Right renal cortex interstitium (tissue), 3 donors: ENCODE data around the gene ALDH6A1. TPM values are rescaled to one million over a fixed set of nuclear protein-coding genes. Genes with fewer than 3 reads are reported as not detected.
"Not testable (repeated sequence)": the region's sequence is repeated elsewhere in the genome, so short reads cannot be mapped to it uniquely, and the experiment has no call there.

ENCODE experiments used
- DNase-seq, 3 donors: peaks; one replicate each; pipeline ENCODE4 v3.0.0-alpha.2; 2013; ENCODE audit warnings: low read depth in 3 of 3, low spot score in 2 of 3
- polyA plus RNA-seq, 3 donors: library from polyadenylated mRNA; unstranded; fragments of 120-200 nt; gene quantifications; one replicate each; pipeline ENCODE4 v1.2.1, GENCODE V29; 2013; ENCODE audit not compliant: insufficient read length in 3 of 3

ALDH6A1 gene
- polyA plus RNA-seq: 100 to 1,000 TPM in 2 of 3 donors, 10 to 100 TPM in 1; 98.1 to 124 (median 117) TPM

DNA sequence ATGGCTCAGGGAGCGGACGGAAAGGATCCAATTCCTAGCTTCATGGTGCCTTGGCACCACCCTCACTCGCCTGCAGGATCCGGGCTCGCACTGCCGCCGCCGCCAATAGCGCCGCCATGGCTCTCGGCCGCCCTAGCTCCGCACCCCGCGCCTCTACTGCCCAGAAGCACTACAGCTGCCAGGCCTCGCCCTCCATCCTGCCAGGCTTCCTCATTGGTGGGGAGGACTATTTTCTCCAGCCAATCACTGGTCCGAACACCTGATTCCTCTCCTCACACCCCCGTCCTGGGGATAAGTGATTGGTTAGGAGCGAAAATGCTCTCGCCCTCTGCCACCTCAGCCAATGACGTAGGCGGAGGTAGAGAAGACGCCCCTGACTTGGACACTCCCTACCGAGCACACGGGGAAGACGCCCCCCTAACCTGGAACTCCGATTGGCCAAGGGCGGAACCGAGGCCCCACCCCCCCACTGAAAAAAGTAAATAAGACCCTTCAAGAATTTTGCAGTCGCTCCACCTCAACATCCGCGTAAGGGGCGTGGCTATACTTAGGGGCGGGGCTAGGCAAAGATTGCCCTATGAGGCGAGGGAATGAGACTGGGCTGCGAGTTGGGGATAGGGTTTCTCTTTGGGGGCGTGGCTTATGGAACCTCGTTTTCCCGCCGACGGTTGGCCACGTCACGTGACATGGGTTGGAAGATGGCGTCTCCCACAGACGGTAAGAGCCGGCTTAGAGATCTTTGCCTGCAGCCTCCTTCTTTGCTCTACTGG, at the start of gene ALDH6A1, which contains the start of gene LIN52:
ALDH6A1 (minus strand) TSS at position 177 of the 770 bp plus-strand sequence; CDS start at position 118, 59 bp downstream.
LIN52 (plus strand) TSS at position 680 of the 770 bp plus-strand sequence; CDS start at position 699, 19 bp downstream.
- DNase-seq: peak; percentile 99 to 100 (median 100)

DNA sequence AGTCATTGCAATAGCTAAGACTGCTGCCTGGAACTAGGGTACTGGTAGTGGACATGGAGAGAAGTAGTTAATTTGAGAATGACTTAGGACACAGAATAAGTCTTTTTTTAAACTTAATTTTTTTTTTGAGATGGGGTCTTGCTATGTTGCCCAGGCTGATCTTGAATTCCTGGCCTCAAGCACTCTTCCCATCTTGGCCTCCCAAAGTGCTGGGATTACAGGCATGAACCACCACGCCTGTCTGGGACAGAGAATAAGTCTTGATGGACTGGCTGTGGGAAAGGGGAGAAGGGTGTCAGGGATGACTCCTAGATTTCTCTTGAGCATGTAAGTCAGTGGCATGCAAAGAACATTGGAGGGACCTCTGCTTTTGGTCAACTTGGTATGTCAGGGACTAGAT, 43.4 kb upstream of the ALDH6A1 start:
- DNase-seq: no peak

DNA sequence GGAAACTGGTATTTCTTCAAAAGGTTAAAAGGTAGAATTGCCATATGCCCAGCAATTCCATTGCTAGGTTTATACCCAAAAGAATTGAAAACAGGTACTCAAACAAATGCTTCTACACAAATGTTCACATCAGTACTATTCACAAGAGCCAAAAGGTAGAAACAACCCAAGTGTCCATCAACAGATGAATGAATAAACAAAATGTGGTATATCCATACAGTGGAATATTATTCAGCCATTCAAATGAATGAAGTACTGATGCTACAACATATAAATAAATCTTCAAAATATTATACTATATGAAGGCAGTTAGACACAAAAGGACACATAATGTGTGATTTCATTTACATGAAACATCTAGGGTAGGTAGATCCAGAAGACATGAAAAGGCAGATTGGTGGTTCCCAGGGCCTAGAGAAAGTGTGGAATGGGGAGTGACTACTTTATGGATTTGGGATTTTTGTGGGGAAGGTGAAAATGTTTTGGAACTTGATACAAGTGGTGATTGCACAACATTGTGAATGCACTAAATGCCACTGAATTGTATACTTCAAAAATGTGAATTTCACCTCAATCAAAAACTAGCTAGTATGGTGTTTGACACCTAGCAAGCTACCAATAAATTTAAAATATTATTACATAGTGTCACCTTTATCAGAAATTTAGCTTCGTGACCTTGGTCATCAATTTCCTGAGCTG, 42.2 kb upstream of the ALDH6A1 start:
- DNase-seq: no peak

DNA sequence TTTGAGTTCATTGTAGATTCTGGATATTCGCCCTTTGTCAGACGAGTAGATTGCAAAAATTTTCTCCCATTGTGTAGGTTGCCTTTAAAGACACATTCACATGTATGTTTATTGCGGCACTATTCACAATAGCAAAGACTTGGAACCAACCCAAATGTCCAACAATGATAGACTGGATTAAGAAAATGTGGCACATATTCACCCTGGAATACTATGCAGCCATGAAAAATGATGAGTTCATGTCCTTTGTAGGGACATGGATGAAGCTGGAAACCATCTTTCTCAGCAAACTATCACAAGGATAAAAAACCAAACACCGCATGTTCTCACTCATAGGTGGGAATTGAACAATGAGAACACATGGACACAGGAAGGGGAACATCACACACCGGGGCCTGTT, 41.2 kb upstream of the ALDH6A1 start:
- DNase-seq: not testable (repeated sequence)

DNA sequence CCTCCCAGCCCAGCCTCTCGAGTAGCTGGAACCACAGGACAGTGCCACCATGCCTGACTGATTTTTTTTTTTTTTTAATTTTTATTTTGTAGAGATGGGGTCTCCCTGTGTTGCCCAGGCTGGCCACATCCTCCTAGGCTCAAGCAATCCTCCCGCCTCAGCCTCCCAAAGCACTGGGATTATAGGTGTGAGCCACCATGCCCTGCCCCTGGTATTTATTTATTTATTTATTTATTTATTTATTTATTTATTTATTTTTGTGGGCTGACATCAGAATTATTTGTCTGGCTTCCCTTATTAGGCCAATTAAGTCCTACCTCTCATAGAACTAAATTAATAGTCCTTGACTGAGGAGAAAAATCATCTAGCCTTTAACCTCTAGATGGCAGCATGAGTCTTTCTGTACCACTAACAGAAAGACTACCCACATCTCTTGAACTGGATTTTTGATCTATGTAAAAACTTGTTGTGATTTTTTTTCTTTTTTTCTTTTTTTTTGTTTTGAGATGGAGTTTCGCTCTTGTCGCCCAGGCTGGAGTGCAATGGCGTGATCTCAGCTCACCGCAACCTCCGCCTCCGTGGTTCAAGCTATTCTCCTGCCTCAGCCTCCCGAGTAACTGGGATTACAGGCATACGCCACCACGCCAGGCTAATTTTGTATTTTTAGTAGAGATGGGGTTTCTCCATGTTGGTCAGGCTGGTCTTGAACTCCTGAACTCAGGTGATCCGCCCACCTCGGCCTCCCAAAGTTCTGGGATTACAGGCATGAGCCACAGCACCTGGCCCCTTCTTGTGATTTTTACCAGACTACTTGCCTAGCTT, 27.4 kb upstream of the ALDH6A1 start:
- DNase-seq: peak; percentile 31 to 55 (median 38)

DNA sequence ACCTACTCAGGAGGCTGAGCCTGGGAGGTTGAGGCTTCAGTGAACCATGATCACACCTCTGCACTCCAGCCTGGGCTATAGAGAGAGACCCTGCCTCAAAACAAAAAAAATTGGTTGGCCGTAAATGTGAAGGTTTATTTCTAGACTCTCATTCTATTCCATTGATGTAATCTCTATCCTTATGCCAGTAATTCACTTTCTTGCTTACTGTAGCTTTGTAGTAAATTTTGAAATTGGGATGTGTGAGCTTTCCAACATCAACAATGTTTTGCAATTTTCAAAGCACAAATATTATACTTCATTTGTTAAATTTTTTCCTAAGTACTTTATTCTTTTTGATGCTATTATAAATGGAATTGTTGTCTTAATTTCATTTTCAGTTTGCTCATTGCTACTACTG, 25.1 kb upstream of the ALDH6A1 start:
- no peak for DNase-seq

DNA sequence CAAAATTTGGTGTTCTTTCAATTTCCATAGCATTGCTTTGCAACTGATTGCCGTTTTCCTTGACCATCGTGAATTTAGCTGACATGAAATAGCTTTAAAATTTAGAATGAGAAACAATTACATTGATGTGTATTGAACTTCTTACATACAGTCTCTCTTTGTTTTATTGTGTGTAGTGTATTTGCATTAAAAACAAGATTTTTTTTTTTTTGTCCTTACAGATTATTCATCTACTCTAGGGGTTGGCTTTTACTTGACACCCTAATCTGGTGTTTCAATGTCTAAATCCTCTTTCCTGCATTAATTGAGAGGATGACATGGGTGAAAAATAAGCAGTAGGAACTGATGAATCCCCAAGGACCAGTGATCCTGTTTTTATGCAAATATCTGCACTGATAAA, 21.1 kb upstream of the ALDH6A1 start:
- DNase-seq: no peak

DNA sequence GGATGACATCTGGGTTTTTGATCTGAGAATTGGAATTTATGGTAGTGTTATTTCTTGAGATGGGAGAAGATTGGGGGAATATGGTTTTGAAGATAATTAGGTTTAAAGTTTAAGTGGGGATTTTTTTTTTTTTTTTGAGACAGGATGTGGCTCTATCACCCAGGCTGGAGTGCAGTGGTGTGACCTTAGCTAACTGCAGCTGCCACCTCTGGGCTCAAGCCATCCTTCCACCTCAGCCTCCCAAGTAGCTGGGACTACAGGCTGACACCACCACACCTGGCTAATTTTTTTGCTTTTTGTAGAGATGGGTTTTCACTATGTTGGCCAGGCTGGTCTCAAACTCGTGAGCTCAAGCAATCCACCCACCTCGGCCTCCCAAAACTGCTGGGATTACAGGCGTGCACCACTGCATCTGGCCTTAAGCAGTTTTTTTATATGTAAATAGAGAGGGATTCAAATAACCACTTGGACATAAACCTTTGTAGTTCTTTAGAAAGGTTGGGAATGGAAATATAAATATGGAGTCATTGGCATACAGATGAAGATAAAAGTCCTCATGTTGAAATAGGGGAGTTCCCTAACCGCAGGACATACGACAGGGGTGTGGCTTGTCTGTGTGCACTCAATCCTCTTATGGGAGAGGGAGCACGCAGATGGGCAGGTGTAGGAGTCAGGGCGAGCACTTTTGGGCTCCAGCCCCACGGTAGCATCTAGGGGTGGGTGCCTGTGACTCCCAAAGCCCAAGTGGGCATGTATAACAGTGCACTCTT, 5.2 kb upstream of the ALDH6A1 start:
- DNase-seq: no peak

DNA sequence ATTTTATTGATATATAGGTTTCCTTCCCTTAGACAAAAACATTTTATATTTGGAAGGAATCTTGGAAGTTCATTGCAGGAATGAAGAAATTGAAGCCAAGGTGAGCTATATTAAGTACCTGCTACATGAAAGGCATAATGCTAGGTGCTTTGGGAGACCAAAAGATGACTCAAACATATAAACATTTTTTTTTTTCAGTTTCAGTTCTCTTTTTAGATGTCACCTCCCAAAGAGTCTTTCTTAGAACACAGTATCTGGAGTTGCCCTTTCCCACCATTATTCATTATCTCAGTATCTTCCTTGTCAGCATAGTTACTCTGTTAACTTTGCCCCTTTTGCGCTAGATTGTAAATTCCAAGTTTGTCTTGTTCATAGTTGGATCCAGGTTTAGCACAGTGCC, 1.6 kb upstream of the ALDH6A1 start:
- no peak for DNase-seq

DNA sequence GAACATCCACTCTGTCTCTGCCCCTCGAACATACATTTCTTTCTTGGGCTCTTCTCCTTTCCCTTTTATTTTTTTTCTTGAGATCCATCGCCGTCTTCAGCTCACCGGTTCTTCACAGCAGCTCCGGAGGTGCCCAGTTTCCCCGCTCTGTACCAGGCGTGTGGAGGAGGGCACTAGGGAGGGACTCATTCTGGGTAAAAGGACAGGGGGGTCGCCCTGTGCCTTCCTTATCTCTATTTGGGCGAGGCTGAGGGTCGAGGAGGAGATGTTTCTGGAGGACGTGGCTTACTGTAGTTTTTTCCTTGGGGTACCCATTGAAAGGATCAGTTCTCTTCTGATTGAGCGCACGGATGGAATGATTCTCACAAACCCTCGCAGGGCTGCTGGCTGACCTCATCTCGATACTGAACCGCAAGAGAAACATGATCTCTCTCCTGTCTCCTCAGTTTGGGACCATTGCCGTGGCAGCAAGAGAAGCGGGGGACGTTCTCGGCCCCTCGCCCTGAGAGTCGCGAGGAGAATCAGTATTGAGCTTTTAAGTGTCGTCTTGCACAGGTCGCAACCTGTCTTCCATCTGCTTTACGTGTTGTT, 889 bp upstream of the ALDH6A1 start:
- peak; percentile 10 to 18 (median 17) for DNase-seq

DNA sequence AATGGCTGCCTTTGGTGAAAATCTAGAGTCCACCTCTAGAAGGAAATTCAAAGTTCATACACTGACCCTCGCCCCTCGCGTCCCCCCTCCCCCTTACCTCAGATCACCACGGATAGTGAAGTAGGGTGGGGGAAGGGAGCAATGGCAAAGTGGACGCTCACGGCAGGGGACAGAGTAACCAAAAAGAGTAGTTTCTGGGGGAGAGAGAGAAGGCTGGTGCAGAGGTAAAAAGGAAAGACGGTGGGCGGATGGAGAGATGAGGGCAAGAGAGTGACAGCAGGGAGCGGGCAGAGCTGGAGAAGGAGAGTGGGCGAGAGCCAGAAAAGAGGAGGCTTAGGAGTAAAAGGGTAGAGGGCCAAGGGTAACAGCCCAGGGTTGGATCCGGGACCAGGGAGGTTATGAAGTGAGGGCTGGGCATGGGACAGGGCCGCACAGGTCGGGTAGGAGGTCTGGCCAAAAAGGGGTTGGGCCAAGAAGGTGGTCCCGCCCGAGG, 423 bp downstream of the ALDH6A1 start:
- DNase-seq: peak in 1 of 3 donors; percentile 1

DNA sequence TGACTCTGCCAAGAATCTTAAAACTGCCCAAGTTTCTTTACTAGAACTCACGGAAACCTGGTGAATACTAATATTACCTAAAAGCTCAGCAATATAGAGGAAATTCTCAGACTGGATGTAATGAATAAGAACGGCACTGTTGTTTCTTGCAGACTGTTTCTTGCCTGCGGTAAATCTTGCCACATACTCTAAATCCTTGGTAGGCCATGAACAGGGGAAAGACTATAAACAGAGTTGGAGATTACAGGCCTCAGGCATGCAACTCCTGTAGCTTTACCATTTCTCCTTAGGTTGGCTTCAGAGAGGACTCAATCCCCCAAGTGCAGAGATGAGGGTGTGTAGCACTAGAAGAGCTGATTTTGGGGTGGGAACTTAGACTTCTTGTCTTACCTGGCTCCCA, 1.1 kb downstream of the ALDH6A1 start:
- DNase-seq: no peak

DNA sequence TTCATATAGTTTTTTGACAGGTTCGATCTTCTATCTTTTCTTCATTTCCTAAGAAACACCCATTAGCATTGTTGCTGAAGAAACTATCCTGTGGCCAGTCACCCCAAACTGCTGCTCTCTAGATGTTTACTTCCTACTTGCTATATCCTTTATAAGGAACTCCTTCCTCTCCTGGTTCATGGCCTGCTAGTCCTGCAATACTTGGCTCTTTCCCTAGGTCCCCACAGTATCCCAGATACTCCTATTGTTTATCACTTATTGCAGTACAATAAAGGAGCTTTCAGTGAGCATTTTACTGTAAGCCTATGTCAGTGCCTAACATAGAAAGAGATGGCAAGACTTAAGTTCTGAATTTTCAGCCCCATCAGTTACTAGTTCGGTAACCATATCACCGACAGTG, 2.8 kb downstream of the ALDH6A1 start:
- no peak for DNase-seq

DNA sequence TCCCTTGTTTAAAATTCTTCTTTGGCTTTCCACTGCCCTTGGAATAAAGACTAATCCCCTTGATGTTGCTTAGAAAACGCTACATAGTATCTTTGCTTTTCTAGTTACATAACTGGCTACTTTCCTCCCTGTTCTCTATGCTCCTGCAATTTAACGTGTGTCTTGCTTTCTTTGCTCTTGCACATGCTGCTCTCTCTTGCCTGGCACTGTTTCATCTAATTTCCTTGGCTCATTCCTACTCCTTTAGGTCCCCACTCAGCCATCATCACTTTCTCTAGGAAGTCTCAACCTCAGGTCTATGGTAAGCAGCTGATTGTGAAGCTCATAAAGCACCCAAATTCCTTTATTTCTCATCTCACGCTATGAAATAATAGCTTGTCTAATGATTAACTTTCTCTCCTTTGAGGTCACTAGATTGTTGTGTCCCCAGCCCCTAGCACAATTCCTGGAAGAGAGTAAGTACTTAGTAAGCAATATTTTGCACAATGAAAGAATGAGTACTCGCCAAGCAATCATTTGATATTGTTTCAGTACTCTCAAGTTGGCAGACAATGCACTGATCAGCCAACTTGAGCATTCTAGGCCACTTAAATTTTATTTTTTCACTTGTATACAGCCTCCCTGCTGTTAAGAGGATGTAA, 3.3 kb downstream of the ALDH6A1 start:
- no peak for DNase-seq

DNA sequence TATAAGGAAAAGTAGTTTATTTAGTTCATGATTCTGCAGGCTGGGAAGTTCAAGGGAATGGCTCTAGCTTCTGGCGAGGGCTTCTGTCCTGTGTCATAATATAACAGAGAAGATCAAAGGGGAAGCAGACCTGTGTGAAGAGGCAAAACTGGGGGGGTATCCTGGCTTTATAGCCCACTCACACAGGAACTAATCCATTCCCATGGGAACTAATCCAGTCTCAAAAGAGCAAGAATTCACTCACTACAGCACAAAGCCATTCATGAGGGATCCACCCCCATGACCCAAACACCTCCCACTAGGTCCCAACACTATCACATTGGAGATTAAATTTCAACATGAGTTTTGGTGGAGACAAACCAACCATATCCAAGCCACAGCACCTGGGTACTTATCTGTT, 6.9 kb downstream of the ALDH6A1 start:
- DNase-seq: no peak

DNA sequence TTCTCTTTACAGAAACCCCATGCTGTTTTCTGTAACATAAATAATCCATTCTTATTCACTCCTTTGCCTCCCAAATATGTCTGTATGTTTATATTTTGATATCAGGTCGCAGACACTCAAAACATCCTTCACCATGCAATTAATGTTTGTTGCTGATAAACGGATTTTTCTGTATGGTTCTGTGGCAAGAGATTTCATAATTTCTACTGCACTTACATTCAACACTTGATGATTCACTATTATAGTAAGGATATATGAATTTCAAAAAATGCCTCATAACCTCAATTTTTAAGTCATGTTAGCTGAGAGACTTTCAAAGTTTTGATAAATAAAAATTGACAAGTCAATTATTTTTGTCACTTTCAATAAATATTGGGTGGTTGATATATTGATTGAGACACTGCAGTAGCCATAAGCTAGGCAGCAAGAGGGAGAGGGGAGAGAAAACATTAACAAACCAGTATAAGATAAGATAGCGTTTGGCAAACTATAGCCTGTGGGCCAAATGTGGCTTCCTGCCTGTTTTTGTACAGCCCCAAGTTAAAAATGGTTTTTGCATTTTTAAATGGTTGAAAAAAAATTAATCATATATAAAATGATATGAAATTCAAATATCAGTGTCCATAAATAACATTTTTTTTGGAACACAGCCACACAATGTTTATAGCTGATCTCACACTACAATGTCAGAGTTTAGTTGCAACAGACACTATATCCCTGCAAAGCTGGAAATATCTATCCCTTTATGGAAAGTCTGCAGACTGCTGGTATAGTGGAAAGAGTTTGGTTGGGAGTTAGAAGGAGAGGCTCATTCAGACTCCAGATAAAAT, 18.3 kb downstream of the ALDH6A1 start:
- DNase-seq: no peak

DNA sequence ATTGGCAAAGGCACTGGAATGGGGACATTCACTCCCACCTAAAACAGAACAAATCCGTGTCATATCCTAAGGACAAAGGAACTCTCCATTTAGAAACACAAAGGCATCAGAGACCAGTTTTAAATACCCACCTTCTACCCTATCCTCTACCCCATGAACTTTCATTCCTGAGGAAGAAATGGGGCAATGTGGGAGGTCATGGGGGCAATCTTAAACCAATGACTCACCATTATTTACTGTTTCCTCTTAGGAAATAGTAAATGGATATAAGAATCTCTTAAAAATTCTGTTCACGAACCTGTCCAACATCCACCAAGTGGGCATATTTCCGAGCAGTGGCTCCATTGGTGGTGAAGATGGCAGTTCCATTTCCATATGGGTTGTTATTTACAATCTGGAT, 19.4 kb downstream of the ALDH6A1 start:
- DNase-seq: no peak

DNA sequence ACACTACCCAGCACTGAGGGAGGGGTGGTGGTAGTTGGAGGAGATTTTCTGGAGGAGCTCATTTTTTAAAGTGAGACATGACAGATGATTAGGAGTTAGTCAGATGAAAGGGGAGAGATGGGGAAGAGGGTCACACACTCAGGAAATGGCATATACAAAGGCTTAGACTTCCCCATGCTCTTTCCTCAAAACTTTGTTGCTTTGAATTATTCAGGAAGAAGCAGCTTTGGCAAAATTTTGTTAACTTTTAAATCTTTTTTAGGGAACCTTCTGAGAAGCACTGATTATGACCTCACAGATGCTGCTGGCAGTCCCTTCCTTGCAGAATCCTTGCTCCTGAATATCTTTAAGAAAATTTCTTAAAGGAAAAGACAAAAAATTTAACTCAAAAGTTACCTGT, 19.8 kb downstream of the ALDH6A1 start:
- no peak for DNase-seq

DNA sequence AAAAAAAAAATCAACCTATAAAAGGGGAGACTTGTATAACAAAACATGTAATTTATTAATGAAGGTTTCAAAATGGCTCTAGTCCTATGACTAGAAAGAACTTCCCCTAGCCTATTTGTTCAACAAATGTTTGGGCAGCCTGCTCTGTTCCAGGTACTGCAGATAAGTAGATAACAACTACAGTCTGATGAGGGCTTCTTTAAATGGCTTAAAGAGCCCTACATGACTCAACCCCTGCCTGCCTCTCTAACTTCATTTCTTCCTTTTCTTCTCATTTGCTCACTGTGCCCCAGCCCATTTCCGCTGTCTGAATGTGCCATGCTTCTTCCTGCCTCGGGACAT, 21.5 kb downstream of the ALDH6A1 start:
- DNase-seq: no peak
